Fibroblast of the aortic adventitia (primary cell): ENCODE results near the gene RPA1. TPM values are rescaled to one million over a fixed set of nuclear protein-coding genes. Genes with fewer than 3 reads are reported as not detected.
"Not testable (repeated sequence)": the region's sequence is repeated elsewhere in the genome, so short reads cannot be mapped to it uniquely, and the experiment has no call there.

Source experiments
- DNase-seq: peaks from one replicate; pipeline ENCODE4 v3.0.0-alpha.2; 2010; ENCODE audit warnings: low read depth
- H3K4me3 ChIP-seq: 2 replicates; pipeline ENCODE4 v1.5.1; 2011; ENCODE audit warnings: low read depth, mild to moderate bottlenecking, control low read depth, low read length, moderate library complexity
- CTCF ChIP-seq: IDR thresholded peaks from 2 replicates; pipeline ENCODE4 v1.5.1; 2011; ENCODE audit warnings: mild to moderate bottlenecking, low read length, control low read depth, inconsistent platforms; ENCODE audit not compliant: insufficient read depth
- total RNA-seq: library from RNA; depleted of rRNA; stranded (reverse); fragments of >200 nt; gene quantifications from 2 replicates; pipeline ENCODE4 v1.2.3, GENCODE V29; 2012; ENCODE audit warnings: low replicate concordance

The RPA1 gene
- total RNA-seq, 1 donor, result 41.2 TPM

- DNase-seq, result peak; percentile 93
- no peak overlapping the region for H3K4me3 ChIP-seq
- no peak for TF ChIP-seq CTCF
These were observed 42.4 kb upstream of the RPA1 start for GRCh38 chr17:1787301-1787902.

- TF ChIP-seq CTCF, result no peak
- no peak for DNase-seq
- H3K4me3 ChIP-seq, result no peak overlapping the region
These were observed 39.9 kb upstream of the RPA1 start for GRCh38 chr17:1789936-1790335.

DNA sequence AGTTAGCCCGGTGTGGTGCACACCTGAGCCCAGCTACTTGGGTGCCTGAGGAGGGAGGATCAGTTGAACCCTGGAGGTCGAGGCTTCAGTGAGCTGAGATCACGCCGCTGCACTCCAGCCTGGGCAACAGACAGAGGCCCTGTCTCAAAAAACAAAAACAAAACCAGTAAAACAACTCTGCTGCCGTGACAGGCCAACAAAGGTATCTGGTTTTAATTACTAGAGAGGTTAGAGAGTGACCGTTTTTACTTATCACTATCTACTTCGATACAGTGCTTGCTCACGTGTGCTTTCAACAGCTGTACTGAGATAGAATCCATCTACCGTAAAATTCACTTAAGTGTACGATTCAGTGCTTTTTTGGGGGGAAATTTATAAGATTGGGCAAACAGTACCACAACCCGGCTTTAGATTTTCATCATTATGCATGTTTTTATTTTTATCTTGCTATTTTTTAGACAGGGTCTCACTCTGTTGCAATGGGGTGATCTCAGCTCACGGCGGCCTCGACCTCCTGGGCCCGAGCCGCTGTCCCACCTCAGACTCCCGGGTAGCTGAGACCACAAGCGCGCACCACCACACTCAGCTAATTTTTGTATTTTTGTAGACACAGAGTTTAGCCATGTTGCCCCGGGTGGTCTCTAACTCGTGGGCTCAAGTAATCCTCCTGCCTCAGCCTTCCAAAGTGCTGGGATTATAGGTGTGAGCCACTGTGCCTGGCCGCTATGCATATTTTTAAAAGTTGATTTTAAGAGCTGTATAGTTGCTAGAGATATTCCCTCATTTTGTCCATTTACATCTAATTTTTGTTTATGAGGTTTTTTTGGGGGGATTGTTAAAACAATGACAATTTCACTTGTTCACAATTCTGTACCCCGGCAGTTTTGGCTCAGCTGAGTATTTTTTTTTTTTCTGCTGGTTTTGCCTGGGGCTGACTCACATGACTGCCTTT lies 37.0 kb upstream of the RPA1 start:
- H3K4me3 ChIP-seq, result no peak overlapping the region
- no peak for DNase-seq
- no peak for TF ChIP-seq CTCF

GRCh38 chr17:1793447-1793806 lies 36.4 kb upstream of the RPA1 start:
- no peak for TF ChIP-seq CTCF
- no peak overlapping the region for H3K4me3 ChIP-seq
- no peak for DNase-seq

GRCh38 chr17:1796800-1797199 lies 33.0 kb upstream of the RPA1 start:
- no peak for TF ChIP-seq CTCF
- H3K4me3 ChIP-seq, result no peak overlapping the region
- peak; percentile 40 for DNase-seq

GRCh38 chr17:1797323-1797722 lies 32.5 kb upstream of the RPA1 start:
- DNase-seq, result no peak
- H3K4me3 ChIP-seq, result no peak overlapping the region
- no peak for TF ChIP-seq CTCF

DNA sequence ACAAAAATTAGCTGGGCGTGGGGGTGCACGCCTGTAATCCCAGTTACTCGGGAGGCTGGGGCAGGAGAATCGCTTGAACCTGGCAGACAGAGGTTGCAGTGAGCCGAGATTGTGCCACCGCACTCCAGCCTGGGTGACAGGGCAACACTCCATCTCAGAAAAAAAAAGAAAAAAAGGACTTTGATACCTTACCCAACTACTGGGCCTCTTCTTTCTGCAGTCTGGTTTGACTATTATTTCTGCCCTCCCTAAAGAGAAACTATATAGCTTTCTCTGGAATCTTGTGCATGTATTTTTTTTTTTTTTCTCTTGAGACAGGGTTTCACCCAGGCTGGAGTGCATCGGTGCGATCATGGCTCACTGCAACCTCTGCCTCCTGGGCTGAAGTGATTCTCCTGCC lies 32.0 kb upstream of the RPA1 start:
- not testable (repeated sequence) for H3K4me3 ChIP-seq, DNase-seq
